Heart left ventricle (tissue), 16 donors: ENCODE results near the gene SMR3B. TPM values are rescaled to one million over a fixed set of nuclear protein-coding genes. Genes with fewer than 3 reads are reported as not detected.

Source experiments
- ATAC-seq, 4 donors: fragments of 200-7000 bp; cut with Tn5 transposase; one replicate each; pipeline ENCODE4 v1.9.1; 2020 to 2022; ENCODE audit warnings: moderate library complexity in 4 of 4, mild to moderate bottlenecking in 3 of 4, moderate number of reproducible peaks in 1 of 4
- DNase-seq, 5 donors: peaks; one replicate each; pipeline ENCODE4 v3.0.0-alpha.2; 2020
- H3K27ac ChIP-seq, 12 donors: fragments of 200-600 bp; sonication (generic) in 4 of 12; one replicate each; pipeline versions ENCODE4 v1.5.0 to v1.8.0; 2016 to 2022; ENCODE audit warnings: mild to moderate bottlenecking in 2 of 12
- H3K27me3 ChIP-seq, 9 donors: fragments of 200-600 bp; sonication (generic) in 2 of 9; one replicate each; pipeline versions ENCODE4 v1.5.1 to v1.8.0; 2016 to 2022; ENCODE audit warnings: mild to moderate bottlenecking in 3 of 9
- H3K36me3 ChIP-seq, 9 donors: fragments of 200-600 bp; sonication (generic) in 2 of 9; one replicate each; pipeline versions ENCODE4 v1.5.0 to v1.8.0; 2018 to 2022; ENCODE audit warnings: mild to moderate bottlenecking in 2 of 9
- H3K4me1 ChIP-seq, 12 donors: fragments of 200-600 bp; sonication (generic) in 4 of 12; one replicate each; pipeline versions ENCODE4 v1.5.0 to v1.8.0; 2016 to 2022; ENCODE audit warnings: mild to moderate bottlenecking in 3 of 12
- H3K4me3 ChIP-seq, 12 donors: fragments of 200-600 bp; sonication (generic) in 4 of 12; one replicate each; pipeline versions ENCODE4 v1.5.0 to v1.8.0; 2017 to 2022; ENCODE audit warnings: mild to moderate bottlenecking in 9 of 12, moderate library complexity in 4 of 12
- H3K9me3 ChIP-seq, 12 donors: fragments of 200-600 bp; sonication (generic) in 4 of 12; one replicate each; pipeline versions ENCODE4 v1.5.0 to v1.8.0; 2016 to 2022; ENCODE audit warnings: mild to moderate bottlenecking in 1 of 12
- CTCF ChIP-seq, 12 donors: fragments of 200-600 bp; sonication (generic) in 4 of 12; IDR thresholded peaks; one replicate each; pipeline versions ENCODE4 v1.5.0 to v1.8.0; 2018 to 2022; ENCODE audit warnings: antibody characterized with exemption in 12 of 12, mild to moderate bottlenecking in 5 of 12
- POLR2A ChIP-seq, 2 donors: fragments of 450-650 bp; IDR thresholded peaks; one replicate each; pipeline ENCODE4 v1.6.1; 2017; ENCODE audit warnings: antibody characterized with exemption in 2 of 2, mild to moderate bottlenecking in 2 of 2, moderate library complexity in 2 of 2
- WGBS, 4 donors: extraction: QIAGEN DNeasy Blood & Tissue Kit in 2 of 4; methylation state at CpG; one replicate each; pipeline versions ENCODE4 v1.1.5 to v1.1.7; 2013 to 2018; 5-methylcytosine and 5-hydroxymethylcytosine counted together
- intact Hi-C, 10 donors: fragments of 100-400 bp; cut with DNase I; formaldehyde crosslinking; loops; one replicate each; pipeline versions ENCODE4 v1.11.1 to v1.14.2; 2022
- polyA plus RNA-seq, 2 donors: library from polyadenylated mRNA; stranded (reverse); fragments of 200-250 nt; gene quantifications; one replicate each; pipeline ENCODE4 v1.2.3, GENCODE V29; 2013
- total RNA-seq, 9 donors: library from RNA; depleted of rRNA in 2 of 9; stranded (reverse); fragments of >200 nt in 2 of 9; fragmentation: NEBNext Ultra II Directional in 3 of 9; extraction: Animal tissue kit (Norgen Biotek cat#: 25700) in 3 of 9; gene quantifications; one replicate each; pipeline versions ENCODE4 v1.1.0 to v1.2.4, GENCODE V29; 2016 to 2023
- donor health status: ischemic (EF 13 %, LVEDD 7.1; RV severe dilation, severe dysfunction).
- donor health status: healthy with polysubstance abuse.
- donor health status: DM: no; HTN: yes; CAD: no.
- donor health status: DM: no; HTN: no; CAD: no.
- donor health status: ischemic (EF 25% LVEDD 6.9; RV normal size, moderate dysfunction).
- donor health status: ischemic (EF 25% LVEDD 5.7; RV mildly dilated, moderate dysfunction).
- donor health status: healthy.
- donor health status: DM: yes; HTN: yes; CAD: no.
- donor health status: ischemic (EF 35%, LVEDD 5.7; RV mildly dilated, moderate dysfunction).
- donor health status: nonischemic (EF 11% LVEDD 7.7; RV severe dilation, severe dysfunction).
- donor health status: DM: yes; HTN: yes; CAD: no.
- donor health status: PGD.
- donor health status: ischemic (EF 29% LVEDD 5.4; RV normal size, mild dysfunction).
- donor health status: nonischemic (EF 23%, LVEDD 6.1; RV moderate dilation, normal function).

SMR3B gene
- total and polyA plus RNA-seq, 11 donors = not detected

DNA sequence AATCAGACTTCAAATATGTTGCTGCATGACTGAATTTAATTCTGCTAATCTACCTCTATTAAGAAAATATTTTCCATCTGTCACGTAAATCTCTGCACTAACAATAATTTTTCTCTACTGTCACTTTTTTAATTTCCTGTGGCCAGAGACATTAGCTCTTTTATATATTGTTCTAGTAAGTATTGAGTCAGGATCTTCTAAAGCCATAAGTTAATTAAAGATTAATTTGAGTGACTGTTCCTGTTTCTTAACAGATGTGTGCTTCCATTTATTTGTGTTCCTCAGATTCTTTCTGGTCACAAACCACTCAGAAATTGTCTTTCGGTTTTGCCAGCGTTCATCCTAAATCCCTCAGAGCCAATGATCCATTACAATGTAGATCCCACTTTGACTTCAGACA lies 2.4 kb upstream of the SMR3B start:
- no peaks in the 10 kb centered on the region for H3K4me1 ChIP-seq
- 83 to 84% (median 83%) methylated on average over 3 of the region's 3 CpGs for WGBS, 4 donors
- intact Hi-C loops = no loop called here
- no peaks in the 10 kb centered on the region for H3K27me3 ChIP-seq
- no peak for TF ChIP-seq POLR2A (IDR thresholded peaks at IDR 0.05)
- TF ChIP-seq CTCF (IDR thresholded peaks at IDR 0.05) = no peak
- H3K9me3 ChIP-seq = peaks cover 0 to 2% (median 0%) of the 10 kb centered on the region in 12 donors
- no peak for DNase-seq
- H3K36me3 ChIP-seq = no peaks in the 10 kb centered on the region
- no peak overlapping the region for H3K27ac ChIP-seq
- ATAC-seq = no peak
- no peak overlapping the region for H3K4me3 ChIP-seq

GRCh38 chr4:70392057-70392776 lies 9.3 kb downstream of the SMR3B start:
- Histone ChIP-seq H3K36me3 (no peaks in the 10 kb centered on the region), H3K27me3 (no peaks in the 10 kb centered on the region), H3K4me3 (no peak overlapping the region), H3K9me3 (no peaks in the 10 kb centered on the region), H3K4me1 (no peaks in the 10 kb centered on the region), H3K27ac (no peak overlapping the region)
- ATAC-seq = no peak
- no peak for DNase-seq
- TF ChIP-seq CTCF (IDR thresholded peaks at IDR 0.05) (no peak), POLR2A (IDR thresholded peaks at IDR 0.05) (no peak)
- intact Hi-C loops = no loop called here
- 61 to 66% (median 63%) methylated on average over 2 of the region's 2 CpGs for WGBS, 4 donors

DNA sequence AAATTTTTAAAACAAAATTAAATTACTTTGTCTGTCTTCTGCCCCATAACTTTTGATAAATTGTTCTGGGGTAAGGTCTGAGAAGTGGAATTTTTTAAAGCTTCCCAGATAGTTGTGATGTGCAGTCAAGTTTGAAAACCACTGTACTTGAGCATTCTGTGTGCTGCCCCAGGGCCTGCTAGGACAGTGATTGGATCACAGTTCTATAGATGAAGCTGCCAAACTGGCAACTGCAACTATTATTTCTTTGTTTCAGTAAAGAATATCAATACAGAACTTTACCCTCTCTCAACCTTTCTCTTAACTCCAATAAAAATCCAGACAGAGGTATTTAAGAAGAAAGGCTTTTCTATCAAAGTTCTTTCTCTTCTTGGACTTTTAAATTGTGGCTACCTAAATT lies 14.6 kb downstream of the SMR3B start, which contains the start of gene OPRPN:
Gene OPRPN, plus strand, starts transcription at position 361 of the 400 bp plus-strand sequence. CDS start 1,346 bp downstream, outside the sequence.
- Histone ChIP-seq H3K4me1 (no peaks in the 10 kb centered on the region), H3K9me3 (peaks cover 0 to 4% (median 0%) of the 10 kb centered on the region in 12 donors), H3K27me3 (no peaks in the 10 kb centered on the region), H3K27ac (no peak within 1 kb of the TSS), H3K4me3 (no peak within 1 kb of the TSS), H3K36me3 (no peaks in the 10 kb centered on the region)
- DNase-seq (no peak), ATAC-seq (no peak)
- no peak for TF ChIP-seq POLR2A (IDR thresholded peaks at IDR 0.05)
- TF ChIP-seq CTCF (IDR thresholded peaks at IDR 0.05) = no peak
- intact Hi-C loops = no loop called here

DNA sequence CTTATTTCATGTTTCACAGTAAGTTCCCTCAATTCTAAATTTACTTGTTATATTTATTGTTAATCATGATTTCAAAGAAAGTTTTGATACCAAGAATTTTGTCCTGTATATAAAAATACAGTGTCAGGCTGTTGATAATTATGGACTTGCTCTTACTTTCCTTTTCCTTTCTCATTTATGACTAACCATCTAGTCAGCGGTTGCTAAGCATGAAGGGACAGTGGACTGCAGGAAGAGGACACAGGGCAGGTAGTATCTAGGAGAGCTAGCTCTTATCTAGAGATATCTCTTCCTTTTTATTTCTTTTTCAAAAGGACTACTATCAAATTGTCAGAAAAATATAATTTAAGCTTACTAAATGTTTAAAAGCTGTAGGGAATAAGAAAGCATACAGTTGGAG lies 16.4 kb downstream of the SMR3B start:
- H3K36me3 ChIP-seq = no peaks in the 10 kb centered on the region
- H3K4me3 ChIP-seq = no peak overlapping the region
- H3K9me3 ChIP-seq = peaks cover 0 to 4% (median 0%) of the 10 kb centered on the region in 12 donors
- TF ChIP-seq CTCF (IDR thresholded peaks at IDR 0.05) (no peak), POLR2A (IDR thresholded peaks at IDR 0.05) (no peak)
- intact Hi-C loops = no loop called here
- DNase-seq = no peak
- H3K4me1 ChIP-seq = no peaks in the 10 kb centered on the region
- no peak for ATAC-seq
- WGBS, 4 donors = 77 to 94% (median 86%) methylated on average over 1 of the region's 1 CpG
- no peak overlapping the region for H3K27ac ChIP-seq
- no peaks in the 10 kb centered on the region for H3K27me3 ChIP-seq
